NCI-H774 (cell line): ENCODE data around the gene TAS2R13.

Experiments used
- DNase-seq: peaks from one replicate; lab custom pipeline; 2025; lab: John Stamatoyannopoulos, UW

The TAS2R13 gene

GRCh38 chr12:10909462-10909861 is at the start of gene TAS2R13:
Gene TAS2R13 (minus strand): TSS chr12:10909562. CDS start chr12:10909298, 264 bp downstream.
- no peak for DNase-seq

- no peak for DNase-seq
Measured at GRCh38 chr12:10957741-10958140, 48.4 kb upstream of the TAS2R13 start.

- no peak for DNase-seq
Measured at GRCh38 chr12:10956085-10956484, 46.7 kb upstream of the TAS2R13 start.

GRCh38 chr12:10952645-10953044 is 43.3 kb upstream of the TAS2R13 start:
- DNase-seq: no peak

- DNase-seq: no peak
Measured at GRCh38 chr12:10943167-10943566, 33.8 kb upstream of the TAS2R13 start.

- no peak for DNase-seq
Measured at GRCh38 chr12:10941916-10942607, 32.7 kb upstream of the TAS2R13 start.

GRCh38 chr12:10941369-10941768 is 32.0 kb upstream of the TAS2R13 start:
- no peak for DNase-seq

- no peak for DNase-seq
Measured at GRCh38 chr12:10940389-10940788, 31.0 kb upstream of the TAS2R13 start.

- no peak for DNase-seq
Measured at GRCh38 chr12:10939163-10939562, 29.8 kb upstream of the TAS2R13 start, which contains the start of gene TAS2R14. Gene TAS2R14 (minus strand): TSS chr12:10939263. CDS start chr12:10939207, 56 bp downstream.

GRCh38 chr12:10936506-10936905 is 27.1 kb upstream of the TAS2R13 start:
- DNase-seq: no peak

GRCh38 chr12:10928746-10929286 is 19.5 kb upstream of the TAS2R13 start, which contains the start of gene PRH2:
Gene PRH2 (plus strand): TSS chr12:10929236. CDS start chr12:10929274, 38 bp downstream.
- no peak for DNase-seq

GRCh38 chr12:10926269-10926668 is 16.9 kb upstream of the TAS2R13 start:
- no peak for DNase-seq

GRCh38 chr12:10919809-10920208 is 10.4 kb upstream of the TAS2R13 start:
- no peak for DNase-seq

GRCh38 chr12:10910380-10910779 is 1.0 kb upstream of the TAS2R13 start:
- DNase-seq: no peak

- no peak for DNase-seq
Measured at GRCh38 chr12:10904686-10905085, 4.7 kb downstream of the TAS2R13 start.

- DNase-seq: no peak
Measured at GRCh38 chr12:10901427-10901826, 7.9 kb downstream of the TAS2R13 start.

GRCh38 chr12:10900972-10901371 is 8.4 kb downstream of the TAS2R13 start:
- no peak for DNase-seq

- DNase-seq: no peak
Measured at GRCh38 chr12:10900530-10900929, 8.8 kb downstream of the TAS2R13 start.

GRCh38 chr12:10896854-10897253 is 12.5 kb downstream of the TAS2R13 start:
- no peak for DNase-seq

- no peak for DNase-seq
Measured at GRCh38 chr12:10891937-10892336, 17.4 kb downstream of the TAS2R13 start.

GRCh38 chr12:10889226-10889625 is 20.1 kb downstream of the TAS2R13 start:
- DNase-seq: no peak

GRCh38 chr12:10884086-10884725 is 25.2 kb downstream of the TAS2R13 start, which contains the start of gene PRH1:
Gene PRH1 (minus strand): TSS chr12:10884255. CDS start chr12:10884217, 38 bp downstream.
- no peak for DNase-seq

GRCh38 chr12:10873378-10873777 is 36.0 kb downstream of the TAS2R13 start:
- no peak for DNase-seq
